Right kidney (tissue), 1 donor: ENCODE measurements around the gene DLAT.
"Not testable (repeated sequence)": the region's sequence is repeated elsewhere in the genome, so short reads cannot be mapped to it uniquely, and the experiment has no call there.

ENCODE experiments used
- DNase-seq: peaks from one replicate; pipeline ENCODE4 v3.0.0-alpha.2; 2016

DLAT gene

GRCh38 chr11:112002491-112003216, 22.6 kb upstream of the DLAT start:
- DNase-seq = no peak

GRCh38 chr11:112004389-112004788, 20.8 kb upstream of the DLAT start:
- no peak for DNase-seq

GRCh38 chr11:112005422-112006094, 19.6 kb upstream of the DLAT start:
- no peak for DNase-seq

GRCh38 chr11:112006095-112006441, 19.1 kb upstream of the DLAT start:
- not testable (repeated sequence) for DNase-seq

GRCh38 chr11:112011451-112011850, 13.8 kb upstream of the DLAT start:
- not testable (repeated sequence) for DNase-seq

- DNase-seq = no peak
Measured at GRCh38 chr11:112012874-112013273, 12.3 kb upstream of the DLAT start.

GRCh38 chr11:112013497-112014164, 11.6 kb upstream of the DLAT start:
- no peak for DNase-seq

GRCh38 chr11:112016088-112016764, 9.0 kb upstream of the DLAT start:
- no peak for DNase-seq

GRCh38 chr11:112016765-112017376, 8.3 kb upstream of the DLAT start:
- no peak for DNase-seq

- no peak for DNase-seq
Measured at GRCh38 chr11:112017538-112017937, 7.7 kb upstream of the DLAT start.

GRCh38 chr11:112019066-112019465, 6.1 kb upstream of the DLAT start:
- DNase-seq = no peak

GRCh38 chr11:112023104-112023503, 2.1 kb upstream of the DLAT start:
- DNase-seq = no peak

- no peak for DNase-seq
Measured at GRCh38 chr11:112024178-112024772, 933 bp upstream of the DLAT start.

GRCh38 chr11:112025707-112026106, 499 bp downstream of the DLAT start:
- DNase-seq = no peak

- not testable (repeated sequence) for DNase-seq
Measured at GRCh38 chr11:112026784-112027410, 1.7 kb downstream of the DLAT start.

- DNase-seq = no peak
Measured at GRCh38 chr11:112029460-112029859, 4.3 kb downstream of the DLAT start.

- no peak for DNase-seq
Measured at GRCh38 chr11:112033902-112034301, 8.7 kb downstream of the DLAT start.

GRCh38 chr11:112037527-112037926, 12.3 kb downstream of the DLAT start:
- DNase-seq = no peak

- DNase-seq = no peak
Measured at GRCh38 chr11:112042161-112042960, 17.2 kb downstream of the DLAT start.

GRCh38 chr11:112042961-112043304, 17.7 kb downstream of the DLAT start:
- DNase-seq = no peak

GRCh38 chr11:112044961-112045360, 19.8 kb downstream of the DLAT start:
- no peak for DNase-seq
